DMS153 treated with DMSO at 0.1 percent for 48 hours (cell line): ENCODE measurements around the gene C1orf210.

Experiments used
- DNase-seq: peaks from one replicate; lab custom pipeline; 2025; ENCODE audit not compliant: unreplicated experiment; lab: John Stamatoyannopoulos, UW

C1orf210 gene

GRCh38 chr1:43296207-43296606 lies 10.8 kb upstream of the C1orf210 start:
- DNase-seq: no peak

GRCh38 chr1:43294761-43295160 lies 9.4 kb upstream of the C1orf210 start:
- DNase-seq: no peak

- no peak for DNase-seq
These were observed 8.7 kb upstream of the C1orf210 start for GRCh38 chr1:43293896-43294760.

- no peak for DNase-seq
These were observed 7.8 kb upstream of the C1orf210 start for GRCh38 chr1:43293176-43293575.

GRCh38 chr1:43292679-43293078 lies 7.3 kb upstream of the C1orf210 start:
- DNase-seq: no peak

GRCh38 chr1:43292216-43292615 lies 6.8 kb upstream of the C1orf210 start:
- DNase-seq: no peak

- no peak for DNase-seq
These were observed 3.7 kb upstream of the C1orf210 start for GRCh38 chr1:43288785-43289706.

- no peak for DNase-seq
These were observed 2.8 kb upstream of the C1orf210 start for GRCh38 chr1:43288058-43288784.

GRCh38 chr1:43286533-43286932 lies 1.2 kb upstream of the C1orf210 start:
- no peak for DNase-seq

- DNase-seq: no peak
These were observed 734 bp upstream of the C1orf210 start for GRCh38 chr1:43286115-43286514.

- DNase-seq: no peak
These were observed 753 bp downstream of the C1orf210 start for GRCh38 chr1:43284546-43285110.

- no peak for DNase-seq
These were observed 1.3 kb downstream of the C1orf210 start for GRCh38 chr1:43284065-43284464.

GRCh38 chr1:43282220-43283195 lies 2.9 kb downstream of the C1orf210 start:
- DNase-seq: no peak

- DNase-seq: no peak
These were observed 4.7 kb downstream of the C1orf210 start for GRCh38 chr1:43280692-43281091.

- no peak for DNase-seq
These were observed 5.7 kb downstream of the C1orf210 start for GRCh38 chr1:43279666-43280065.

GRCh38 chr1:43279161-43279560 lies 6.2 kb downstream of the C1orf210 start:
- no peak for DNase-seq

- no peak for DNase-seq
These were observed 8.1 kb downstream of the C1orf210 start for GRCh38 chr1:43277116-43277876.

- DNase-seq: no peak
These were observed 8.7 kb downstream of the C1orf210 start for GRCh38 chr1:43276673-43277072.
